Measurements from ENCODE around the gene THSD4. TPM values are rescaled to one million over a fixed set of nuclear protein-coding genes. Genes with fewer than 3 reads are reported as not detected.

The THSD4 gene
- total RNA-seq, 1 experiment from 2014 or later: 29.3 TPM

DNA sequence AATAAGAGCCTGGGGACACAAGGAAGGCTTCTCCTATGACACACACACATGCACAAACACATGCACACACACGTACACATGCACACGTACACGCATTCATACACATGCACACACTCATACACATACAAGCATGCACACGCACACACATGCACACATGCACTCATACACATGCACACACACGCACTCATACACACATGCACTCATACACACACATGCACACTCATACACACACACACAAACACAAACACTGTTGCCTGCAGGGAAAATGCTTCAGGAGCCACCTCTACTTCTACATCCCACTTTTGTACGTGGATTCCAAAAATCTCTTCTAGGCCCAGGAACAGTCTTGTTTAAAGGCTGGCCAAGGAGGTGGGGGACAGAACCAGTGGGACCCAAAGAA, 674.3 kb downstream of the THSD4 start:
- Histone ChIP-seq H3K36me3 (ENCODE audit: low read depth) (no peaks in the 10 kb centered on the region), H3K4me1 (replicated peaks; ENCODE audit: insufficient read depth) (peaks cover 46% of the 10 kb centered on the region), H3K4me2 (peak overlapping the region; percentile 68), H3K79me2 (ENCODE audit: low read depth) (no peaks in the 10 kb centered on the region), H3K9me2 (ENCODE audit: insufficient read depth) (no peaks in the 10 kb centered on the region), H4K20me1 (ENCODE audit: insufficient read depth) (no peaks in the 10 kb centered on the region), H3K27me3 (ENCODE audit: insufficient read depth, low read depth) (no peaks in the 10 kb centered on the region), H3K27ac (peak overlapping the region; percentile 95), H3K4me3 (no peak overlapping the region), H2AFZ (no peak overlapping the region), H3F3A (ENCODE audit: insufficient read depth, low read depth) (peaks cover 23% of the 10 kb centered on the region), H3K9me3 (ENCODE audit: insufficient read depth, low read depth) (no peaks in the 10 kb centered on the region)
- BruUV-seq (replicated peaks): no TSS peak
- CTCF ChIA-PET: interaction anchor here (0.5 to 0.8 kb wide), 2 partner anchors 36 to 37 kb away, joined by 3 to 6 read pairs; no protein-coding TSS in a partner anchor
- POLR2A ChIA-PET (ENCODE audit: unreplicated experiment): interaction anchor here (0.5 to 0.6 kb wide), 4 partner anchors 46 to 380 kb away, joined by 3 to 5 read pairs (median 4); no protein-coding TSS in a partner anchor
- DNase-seq: no peak
- no peak for TF ChIP-seq EZH2 (IDR thresholded peaks at IDR 0.05; ENCODE audit: low read depth)
- TF ChIP-seq, protein P1, sequence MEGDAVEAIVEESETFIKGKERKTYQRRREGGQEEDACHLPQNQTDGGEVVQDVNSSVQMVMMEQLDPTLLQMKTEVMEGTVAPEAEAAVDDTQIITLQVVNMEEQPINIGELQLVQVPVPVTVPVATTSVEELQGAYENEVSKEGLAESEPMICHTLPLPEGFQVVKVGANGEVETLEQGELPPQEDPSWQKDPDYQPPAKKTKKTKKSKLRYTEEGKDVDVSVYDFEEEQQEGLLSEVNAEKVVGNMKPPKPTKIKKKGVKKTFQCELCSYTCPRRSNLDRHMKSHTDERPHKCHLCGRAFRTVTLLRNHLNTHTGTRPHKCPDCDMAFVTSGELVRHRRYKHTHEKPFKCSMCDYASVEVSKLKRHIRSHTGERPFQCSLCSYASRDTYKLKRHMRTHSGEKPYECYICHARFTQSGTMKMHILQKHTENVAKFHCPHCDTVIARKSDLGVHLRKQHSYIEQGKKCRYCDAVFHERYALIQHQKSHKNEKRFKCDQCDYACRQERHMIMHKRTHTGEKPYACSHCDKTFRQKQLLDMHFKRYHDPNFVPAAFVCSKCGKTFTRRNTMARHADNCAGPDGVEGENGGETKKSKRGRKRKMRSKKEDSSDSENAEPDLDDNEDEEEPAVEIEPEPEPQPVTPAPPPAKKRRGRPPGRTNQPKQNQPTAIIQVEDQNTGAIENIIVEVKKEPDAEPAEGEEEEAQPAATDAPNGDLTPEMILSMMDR (conservative IDR thresholded peaks at IDR 0.05): no peak
- intact Hi-C loops (cut with micrococcal nuclease; ENCODE audit: unreplicated experiment): loop anchor here (2.0 kb wide), 2 partner anchors 43 to 495 kb away; no protein-coding TSS in a partner anchor

DNA sequence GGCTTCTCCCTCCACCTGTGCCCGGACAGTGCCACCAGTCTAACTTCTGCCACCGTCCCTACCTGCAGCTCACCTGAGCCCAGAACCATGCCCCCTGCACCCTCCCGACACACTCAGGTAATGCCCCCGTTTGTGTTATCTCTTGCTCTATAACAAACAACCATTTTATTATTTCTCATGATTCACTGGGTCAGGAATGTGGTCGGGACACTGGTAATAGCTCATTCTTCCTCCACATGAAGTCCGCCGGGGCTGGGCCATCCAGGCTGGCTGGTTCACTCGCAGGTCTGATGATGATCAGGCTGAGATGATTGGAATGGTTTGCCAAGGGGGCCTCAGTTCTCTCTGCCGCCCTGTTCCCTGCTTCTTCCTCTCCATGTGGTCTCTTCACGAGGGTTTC, 674.8 kb downstream of the THSD4 start:
- H3K9me2 ChIP-seq (ENCODE audit: insufficient read depth): no peaks in the 10 kb centered on the region
- ChIA-PET POLR2A (ENCODE audit: unreplicated experiment) (interaction anchor here (0.5 to 0.7 kb wide), 6 partner anchors 9 to 379 kb away, joined by 3 to 18 read pairs (median 4); no protein-coding TSS in a partner anchor), CTCF (interaction anchor here (0.5 to 1.0 kb wide), 4 partner anchors 9 to 46 kb away, joined by 3 to 13 read pairs (median 8); no protein-coding TSS in a partner anchor)
- H3K79me2 ChIP-seq (ENCODE audit: low read depth): no peaks in the 10 kb centered on the region
- H3K9me3 ChIP-seq (ENCODE audit: insufficient read depth, low read depth): no peaks in the 10 kb centered on the region
- H3F3A ChIP-seq (ENCODE audit: insufficient read depth, low read depth): peaks cover 23% of the 10 kb centered on the region
- peaks cover 46% of the 10 kb centered on the region for H3K4me1 ChIP-seq (replicated peaks; ENCODE audit: insufficient read depth)
- H4K20me1 ChIP-seq (ENCODE audit: insufficient read depth): no peaks in the 10 kb centered on the region
- intact Hi-C loops (cut with micrococcal nuclease; ENCODE audit: unreplicated experiment): loop anchor here (2.0 kb wide), 2 partner anchors 43 to 495 kb away; no protein-coding TSS in a partner anchor
- no peak overlapping the region for H3K4me3 ChIP-seq
- no peaks in the 10 kb centered on the region for H3K36me3 ChIP-seq (ENCODE audit: low read depth)
- TF ChIP-seq, protein P1 (conservative IDR thresholded peaks at IDR 0.05): no peak
- no peak for TF ChIP-seq EZH2 (IDR thresholded peaks at IDR 0.05; ENCODE audit: low read depth)
- no peaks in the 10 kb centered on the region for H3K27me3 ChIP-seq (ENCODE audit: insufficient read depth, low read depth)
- no TSS peak for BruUV-seq (replicated peaks)
- H2AFZ ChIP-seq: no peak overlapping the region
- H3K4me2 ChIP-seq: peak overlapping the region; percentile 68
- peak; percentile 79 to 88 for DNase-seq
- H3K27ac ChIP-seq: peak overlapping the region; percentile 95

DNA sequence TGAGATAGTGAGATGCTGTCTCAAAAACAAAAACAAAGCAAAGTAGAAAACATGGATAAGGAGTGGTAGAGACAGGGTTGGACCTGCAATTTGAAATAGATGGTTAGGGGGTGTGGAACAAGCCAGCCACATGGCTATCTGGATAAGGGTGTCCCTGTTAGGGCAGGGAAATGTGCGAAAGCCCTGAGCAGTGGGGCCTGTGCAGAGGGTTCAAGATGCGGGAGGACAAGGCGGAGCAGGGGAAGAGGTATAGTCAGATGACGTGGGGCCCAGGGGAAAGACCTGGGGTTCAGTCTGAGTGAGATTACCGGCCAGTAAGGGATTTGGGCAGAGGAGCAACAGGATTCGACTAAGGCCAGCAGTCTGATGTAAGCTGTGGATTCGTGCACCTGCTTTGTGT, 676.7 kb downstream of the THSD4 start:
- no peak for TF ChIP-seq EZH2 (IDR thresholded peaks at IDR 0.05; ENCODE audit: low read depth)
- TF ChIP-seq, protein P1 (conservative IDR thresholded peaks at IDR 0.05): no peak
- Histone ChIP-seq H3K36me3 (ENCODE audit: low read depth) (no peaks in the 10 kb centered on the region), H3K4me1 (replicated peaks; ENCODE audit: insufficient read depth) (peaks cover 46% of the 10 kb centered on the region), H3K27ac (peak overlapping the region; percentile 95), H3K79me2 (ENCODE audit: low read depth) (no peaks in the 10 kb centered on the region), H3K4me3 (no peak overlapping the region), H3K9me3 (ENCODE audit: insufficient read depth, low read depth) (no peaks in the 10 kb centered on the region), H3K9me2 (ENCODE audit: insufficient read depth) (no peaks in the 10 kb centered on the region), H3F3A (ENCODE audit: insufficient read depth, low read depth) (peaks cover 23% of the 10 kb centered on the region), H2AFZ (no peak overlapping the region), H3K4me2 (peak overlapping the region; percentile 56), H4K20me1 (ENCODE audit: insufficient read depth) (no peaks in the 10 kb centered on the region), H3K27me3 (ENCODE audit: insufficient read depth, low read depth) (no peaks in the 10 kb centered on the region)
- no peak for DNase-seq
- ChIA-PET POLR2A (ENCODE audit: unreplicated experiment) (interaction anchor here (0.6 kb wide), 1 partner anchor 44 kb away, joined by 3 read pairs; no protein-coding TSS in a partner anchor), CTCF (interaction anchor here (1.0 kb wide), 1 partner anchor 259 kb away, joined by 4 read pairs; no protein-coding TSS in a partner anchor)
- intact Hi-C loops (cut with micrococcal nuclease; ENCODE audit: unreplicated experiment): loop anchor here (2.0 kb wide), 2 partner anchors 45 to 497 kb away; no protein-coding TSS in a partner anchor
- no TSS peak for BruUV-seq (replicated peaks)
